HepG2 (cell line): Measurements from ENCODE around the gene C1orf35. TPM values are rescaled to one million over a fixed set of nuclear protein-coding genes. Genes with fewer than 3 reads are reported as not detected.

Experiments used
- AGO2 ChIP-seq: fragments of 200-400 bp; formaldehyde crosslinking; optimal IDR thresholded peaks from 2 replicates; pipeline ENCODE3; 2017; ENCODE audit warnings: mild to moderate bottlenecking, low read depth, low read length, moderate library complexity
- DMTF1 ChIP-seq: sonication (generic); formaldehyde crosslinking; IDR thresholded peaks from 2 replicates; pipeline ENCODE4 v1.4.0; 2020; ENCODE audit warnings: mild to moderate bottlenecking, missing genetic modification reagents
- GABPB1 ChIP-seq: IDR thresholded peaks from 2 replicates; pipeline ENCODE4 v1.6.1; 2016; ENCODE audit warnings: mild to moderate bottlenecking, missing genetic modification reagents, moderate library complexity, missing compliant biosample characterization
- MED1 ChIP-seq: sonication (generic); formaldehyde crosslinking; IDR thresholded peaks from 2 replicates; pipeline ENCODE4 v1.4.0; 2020; ENCODE audit warnings: missing genetic modification reagents
- RCOR2 ChIP-seq: IDR thresholded peaks from 2 replicates; pipeline ENCODE4 v1.6.1; 2016; ENCODE audit warnings: missing biosample characterization, missing genetic modification reagents
- TFDP1 ChIP-seq: IDR thresholded peaks from 2 replicates; pipeline ENCODE4 v1.6.1; 2016; ENCODE audit warnings: missing compliant biosample characterization, missing genetic modification reagents, borderline replicate concordance
- ZBTB33 ChIP-seq: sonication (generic); formaldehyde crosslinking; IDR thresholded peaks from 2 replicates; pipeline ENCODE4 v1.4.0; 2020; ENCODE audit warnings: missing genetic modification reagents
- ZNF17 ChIP-seq: sonication (generic); formaldehyde crosslinking; IDR thresholded peaks from 2 replicates; pipeline ENCODE4 v1.5.0; 2020; ENCODE audit warnings: mild to moderate bottlenecking, missing genetic modification reagents
- ZNF263 ChIP-seq: sonication (generic); formaldehyde crosslinking; IDR thresholded peaks from 2 replicates; pipeline ENCODE4 v1.4.0; 2020; ENCODE audit warnings: missing genetic modification reagents
- ZNF513 ChIP-seq: sonication (generic); formaldehyde crosslinking; conservative IDR thresholded peaks from 2 replicates; pipeline ENCODE4 v1.5.0; 2020; ENCODE audit warnings: missing genetic modification reagents
- ZNF609 ChIP-seq: sonication (generic); formaldehyde crosslinking; IDR thresholded peaks from 2 replicates; pipeline ENCODE4 v1.4.0; 2020; ENCODE audit warnings: mild to moderate bottlenecking, missing genetic modification reagents, borderline replicate concordance
- ZNF660 ChIP-seq: sonication (generic); formaldehyde crosslinking; IDR thresholded peaks from 2 replicates; pipeline ENCODE4 v1.5.1; 2020; ENCODE audit warnings: mild to moderate bottlenecking, low read depth, missing genetic modification reagents, borderline replicate concordance
- ZNF768 ChIP-seq: sonication (generic); formaldehyde crosslinking; IDR thresholded peaks from 2 replicates; pipeline ENCODE4 v1.4.0; 2020; ENCODE audit warnings: missing genetic modification reagents
- ZNF792 ChIP-seq: IDR thresholded peaks from 2 replicates; pipeline ENCODE4 v1.6.1; 2016
- polyA plus RNA-seq, 8 experiments: library from polyadenylated mRNA; depleted of rRNA in 3 of 8; stranded (reverse) in 7 of 8; unstranded in 1 of 8; fragments of >200 nt; fragmentation: Illumina TruSeq in 4 of 8; extraction: Trizol in 4 of 8; gene quantifications; 2 replicates each; pipeline versions ENCODE4 v1.2.1 to v1.2.3, GENCODE V29; 2011 to 2016; ENCODE audit warnings: low read depth in 4 of 8, missing spikeins in 1 of 8, mixed read lengths in 1 of 8; ENCODE audit not compliant: insufficient read depth in 1 of 8
- total RNA-seq, 5 experiments: library from RNA; depleted of rRNA; stranded (reverse); fragments of >200 nt; fragmentation: Illumina TruSeq; extraction: Trizol; gene quantifications; 2 replicates each; pipeline ENCODE4 v1.2.3, GENCODE V29; 2016; ENCODE audit warnings: low read depth in 1 of 5

The C1orf35 gene
- total and polyA plus RNA-seq, 2 of the 13 experiments (the other 11 are each of a cell fraction or from before 2014, with no cell fraction given): 8.1 to 19.3 TPM

- TF ChIP-seq ZNF263 (peak; percentile 95), ZNF17 (CRISPR knock-in tag) (no peak), ZNF609 (CRISPR knock-in tag) (0 out of 2 replicates have a peak, but pooled peaks have one; percentile 41), ZNF660 (CRISPR knock-in tag) (no peak), RCOR2 (no peak), ZNF768 (CRISPR knock-in tag) (0 out of 2 replicates have a peak, but pooled peaks have one; percentile 28), ZNF513 (CRISPR knock-in tag) (0 out of 2 replicates have a peak, but pooled peaks have one; percentile 65), TFDP1 (CRISPR knock-in tag) (peak; percentile 60; the same call in 1 of the 2 replicates), ZBTB33 (CRISPR knock-in tag) (peak; percentile 46; the same call in 1 of the 2 replicates), GABPB1 (CRISPR knock-in tag) (peak; percentile 87), AGO2 (peak; percentile 32), DMTF1 (CRISPR knock-in tag) (peak; percentile 50; the same call in 1 of the 2 replicates), ZNF792 (CRISPR knock-in tag) (0 out of 2 replicates have a peak, but pooled peaks have one; percentile 55), MED1 (peak; percentile 90)
Measured at GRCh38 chr1:228109073-228109961, 6.2 kb upstream of the C1orf35 start, which contains the start of gene MRPL55 (continued).
